Fibroblast of skin of abdomen (primary cell): ENCODE data around the gene MFRP.

Source experiments
- DNase-seq: peaks from one replicate; pipeline ENCODE4 v3.0.0-alpha.2; 2013

The MFRP gene

DNA sequence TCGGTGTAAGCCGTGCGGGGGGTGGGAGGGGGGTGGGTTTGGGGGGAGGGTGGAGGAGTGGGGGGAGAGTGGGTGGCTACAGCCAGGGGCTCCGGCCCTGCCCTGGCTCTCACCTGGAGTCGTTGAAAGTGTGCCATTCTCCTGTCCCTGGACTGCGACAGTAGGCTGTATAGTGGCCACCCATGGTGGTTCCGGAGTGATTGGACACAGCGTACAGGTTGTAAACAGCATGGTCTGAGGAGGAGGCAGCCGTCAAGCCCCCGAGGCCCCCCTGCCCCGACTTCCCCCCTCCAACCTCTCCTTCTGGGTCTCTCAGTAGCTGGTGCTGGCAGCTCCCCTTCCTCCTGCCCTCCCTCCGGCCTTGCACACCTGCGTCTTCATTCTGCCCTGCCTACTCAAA, 10.6 kb upstream of the MFRP start:
- DNase-seq: no peak

DNA sequence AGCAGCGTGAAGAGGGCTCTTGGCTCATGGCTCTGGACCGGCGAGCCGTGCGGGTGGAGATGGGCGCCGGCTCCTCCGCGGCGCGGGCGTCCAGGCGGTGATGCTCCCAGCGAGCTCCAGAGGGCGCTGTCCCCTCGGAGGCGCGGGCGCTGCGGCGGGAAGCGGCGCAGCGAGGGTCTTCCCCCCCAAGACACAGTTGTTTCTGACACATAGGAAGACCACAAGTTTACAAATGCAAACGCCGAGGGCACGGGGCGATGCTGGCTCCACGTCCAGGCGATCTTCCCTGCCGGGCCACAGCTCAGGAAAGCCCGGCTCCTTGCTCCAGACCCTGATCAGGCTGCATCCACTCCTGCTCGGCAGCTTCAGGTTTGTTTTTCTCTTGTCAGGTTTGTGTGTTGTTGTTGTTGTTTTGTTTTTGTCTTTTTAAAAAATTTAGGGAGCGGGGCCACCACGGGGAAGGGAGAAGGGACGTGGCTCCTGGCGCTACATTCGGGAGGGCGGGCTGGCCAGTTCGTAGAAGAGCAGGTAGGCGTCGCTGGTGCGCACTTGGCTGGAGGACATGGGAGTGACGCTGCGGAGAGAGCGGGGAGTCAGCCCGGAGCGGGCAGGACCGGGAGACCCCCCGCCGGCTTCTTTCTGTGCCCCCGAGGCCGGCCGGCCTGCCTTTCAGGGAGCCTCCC, 10.0 kb upstream of the MFRP start:
- DNase-seq: peak; percentile 72

DNA sequence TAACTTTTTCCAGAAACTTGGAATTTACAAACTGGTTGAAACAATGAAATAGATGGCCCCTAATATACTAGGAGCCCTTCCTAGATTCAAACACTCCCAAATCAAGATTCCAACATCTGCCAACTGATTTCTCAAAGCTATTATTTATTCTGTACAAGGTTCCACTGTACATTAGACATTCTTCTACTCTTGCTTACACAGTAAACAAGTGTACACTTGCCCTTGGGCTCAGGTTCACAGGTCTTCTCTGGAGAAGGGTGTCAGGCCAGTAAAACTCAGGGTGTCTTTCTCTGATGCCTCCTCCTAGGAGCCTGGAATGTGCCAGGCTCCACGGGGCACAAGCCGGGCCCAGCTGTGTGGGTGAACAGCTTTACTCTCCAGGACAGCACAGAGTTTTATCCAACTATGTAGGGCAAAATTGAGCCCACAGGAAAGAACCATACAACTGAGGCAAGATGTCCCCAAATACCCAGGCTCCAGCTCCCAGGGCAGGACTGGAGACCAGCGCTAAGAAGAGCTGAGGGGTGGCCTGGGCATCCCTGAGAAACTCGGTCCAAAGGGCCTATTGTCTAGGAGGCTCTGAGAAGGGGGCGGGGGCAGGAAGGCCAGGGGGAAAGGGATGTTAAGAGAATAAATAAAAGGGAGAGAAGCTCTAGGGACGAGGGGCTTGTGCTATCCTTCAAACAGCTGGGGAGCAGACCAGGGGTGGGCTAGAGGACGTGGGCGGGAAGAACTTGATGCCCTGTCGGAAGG, 8.8 kb upstream of the MFRP start:
- DNase-seq: no peak

DNA sequence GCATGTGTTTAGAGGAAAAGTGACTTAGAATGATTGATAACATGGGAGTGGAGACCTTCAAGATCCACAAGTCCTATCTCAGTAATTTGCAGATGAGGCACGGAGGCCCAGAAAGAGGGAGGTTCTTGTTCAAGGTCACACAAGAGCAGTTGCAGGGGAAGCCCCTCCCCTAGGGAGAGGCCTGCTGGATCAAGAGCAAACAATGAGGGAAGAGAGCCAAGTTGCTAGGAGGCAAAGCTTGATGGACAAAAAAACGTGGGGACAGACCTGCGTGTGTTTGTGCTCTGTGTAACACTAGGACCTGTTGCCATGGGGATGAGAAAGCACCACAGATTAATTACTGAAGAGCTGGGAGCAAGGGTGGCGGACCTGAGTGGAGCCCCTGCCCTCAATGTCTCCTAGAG, 6.4 kb upstream of the MFRP start:
- no peak for DNase-seq

DNA sequence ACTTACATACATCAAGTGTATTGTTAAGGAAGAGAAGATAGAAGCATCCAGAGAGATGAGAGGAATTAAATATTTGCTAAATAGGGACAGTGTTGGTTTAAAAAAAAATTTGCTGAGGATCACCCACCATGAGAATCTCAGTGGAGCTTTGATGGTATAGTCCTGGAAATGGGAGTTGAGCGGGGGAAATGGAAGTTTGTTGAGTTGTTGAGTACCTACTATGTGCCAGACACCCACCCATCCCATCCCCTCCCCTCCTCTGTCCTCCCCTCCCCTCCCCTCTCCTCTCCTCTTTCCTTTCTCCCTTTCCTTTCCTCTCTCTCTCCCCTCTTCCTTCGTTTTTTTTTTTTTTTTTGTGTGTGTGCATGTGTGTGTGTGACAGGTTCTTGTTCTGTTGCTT, 4.7 kb upstream of the MFRP start:
- no peak for DNase-seq

DNA sequence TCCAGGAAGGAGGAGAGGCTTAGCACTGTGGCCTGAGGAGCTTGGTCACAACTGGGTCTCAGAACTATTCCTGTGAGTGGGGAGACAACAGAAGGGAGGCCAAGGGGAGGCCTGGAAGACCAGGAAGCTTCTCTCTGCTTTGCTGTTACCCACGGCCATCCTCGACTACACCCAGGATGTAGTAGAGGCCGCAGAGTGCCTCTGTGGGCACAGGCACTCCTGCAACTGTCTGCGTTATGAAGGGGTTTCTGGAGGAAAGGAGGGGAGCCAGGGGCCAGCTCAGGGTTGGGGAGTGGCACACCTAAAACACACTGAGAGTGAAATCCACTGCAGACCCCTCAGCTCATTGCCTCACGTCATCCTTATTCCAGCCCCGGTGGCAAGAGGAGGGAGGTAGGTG, 3.8 kb upstream of the MFRP start:
- DNase-seq: no peak

DNA sequence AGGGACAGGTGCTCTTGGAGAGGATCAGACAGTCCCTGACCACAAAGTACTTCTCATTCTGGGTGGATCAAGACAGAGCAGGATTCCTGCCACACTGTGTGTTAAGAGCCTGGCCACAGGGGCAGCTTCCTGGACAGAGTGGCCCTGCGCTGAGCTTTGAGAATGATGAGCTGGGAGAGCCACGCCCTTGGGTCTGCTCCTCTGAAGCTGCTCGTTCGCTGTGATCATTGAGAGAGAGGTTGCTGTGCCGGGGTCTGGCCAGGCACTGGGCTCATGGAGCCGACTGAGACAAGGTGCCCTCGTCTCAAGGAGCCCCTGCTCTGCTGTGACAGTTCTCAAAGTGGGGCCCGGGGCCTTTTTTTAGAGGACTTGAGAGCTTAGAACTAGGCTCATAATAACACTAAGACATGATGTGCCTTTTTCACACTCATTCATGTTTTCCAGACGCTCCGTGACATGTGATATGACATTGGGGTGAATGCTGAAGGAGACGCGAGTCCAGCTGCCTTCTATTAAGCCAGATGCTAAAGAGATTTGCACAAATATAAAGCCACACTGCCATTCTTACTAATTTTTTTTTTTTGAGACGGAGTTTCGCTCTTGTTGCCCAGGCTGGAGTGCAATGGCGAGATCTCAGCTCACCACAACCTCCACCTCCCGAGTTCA, 1.6 kb upstream of the MFRP start:
- no peak for DNase-seq

DNA sequence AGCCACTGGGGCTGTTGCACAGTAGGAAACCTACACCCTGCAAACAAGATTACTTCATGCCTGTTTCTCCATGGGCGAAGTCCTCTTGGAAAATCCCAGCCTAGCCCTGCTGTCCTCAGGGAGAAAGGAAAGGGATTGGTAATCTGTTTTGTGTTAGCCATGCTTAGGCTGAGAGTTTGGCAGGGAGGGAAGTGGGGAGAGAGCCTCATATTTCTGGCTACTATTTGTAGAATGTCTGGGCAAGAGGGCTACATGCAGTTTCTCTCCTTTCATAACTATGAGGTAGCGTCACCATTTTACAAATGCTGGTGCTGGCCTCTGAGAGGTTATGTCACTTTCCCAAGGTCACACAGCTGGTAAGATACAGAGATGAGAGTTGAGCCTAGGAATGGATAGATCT, 737 bp upstream of the MFRP start:
- DNase-seq: peak; percentile 80

DNA sequence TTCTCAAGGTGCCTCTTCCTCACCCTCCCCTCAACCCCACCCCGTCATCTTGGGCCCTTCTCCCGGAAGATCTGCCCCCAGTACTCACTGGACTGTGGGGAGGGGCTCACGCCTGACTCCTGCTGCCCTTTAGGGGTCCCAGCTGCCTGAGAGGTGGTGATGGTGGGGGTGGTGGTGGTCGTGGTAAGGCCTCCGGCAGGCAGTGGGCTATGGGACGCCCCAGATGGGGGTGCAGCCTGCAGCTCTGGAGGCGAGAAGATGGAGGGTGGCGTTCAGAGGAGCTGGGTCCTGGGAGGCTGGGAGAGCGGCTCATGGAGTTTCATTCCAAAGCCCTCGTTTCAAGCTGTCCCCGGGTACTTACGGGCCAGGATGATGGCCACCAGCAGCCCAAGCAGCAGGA, 820 bp downstream of the MFRP start:
- no peak for DNase-seq

DNA sequence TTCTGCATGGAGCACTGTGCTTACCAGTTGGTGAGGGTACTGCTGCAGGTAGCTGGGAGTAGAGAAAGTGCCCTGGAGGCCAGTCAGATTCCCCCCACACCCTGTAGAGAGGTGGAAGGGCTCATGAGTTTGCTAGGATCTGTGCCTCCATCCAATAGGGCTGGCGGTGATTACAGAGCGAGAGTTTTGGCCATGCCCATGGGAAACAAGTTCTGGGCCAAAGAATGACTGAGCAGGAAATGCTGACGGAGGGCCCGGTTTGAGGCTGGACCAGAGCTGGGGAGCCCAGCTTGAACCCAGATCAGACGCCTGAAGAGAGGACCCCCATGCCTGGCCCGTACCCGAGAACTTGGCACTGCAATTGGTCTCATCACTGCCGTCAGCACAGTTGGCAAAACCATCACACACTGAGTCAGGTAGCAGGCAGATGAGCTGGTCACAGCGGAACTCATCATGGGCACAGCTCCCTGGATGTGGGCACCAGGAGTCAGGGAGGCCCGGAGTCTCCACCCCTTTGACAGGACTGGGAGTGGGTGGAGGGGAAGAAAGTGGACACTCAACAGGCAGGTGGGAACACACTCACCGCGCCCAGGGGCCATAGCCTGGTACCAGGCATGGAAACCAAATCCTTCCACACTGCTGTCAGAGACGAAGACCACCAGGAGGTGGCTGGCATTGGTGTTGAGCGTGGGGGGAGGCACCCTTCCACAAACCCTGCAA, 2.1 kb downstream of the MFRP start:
- no peak for DNase-seq

DNA sequence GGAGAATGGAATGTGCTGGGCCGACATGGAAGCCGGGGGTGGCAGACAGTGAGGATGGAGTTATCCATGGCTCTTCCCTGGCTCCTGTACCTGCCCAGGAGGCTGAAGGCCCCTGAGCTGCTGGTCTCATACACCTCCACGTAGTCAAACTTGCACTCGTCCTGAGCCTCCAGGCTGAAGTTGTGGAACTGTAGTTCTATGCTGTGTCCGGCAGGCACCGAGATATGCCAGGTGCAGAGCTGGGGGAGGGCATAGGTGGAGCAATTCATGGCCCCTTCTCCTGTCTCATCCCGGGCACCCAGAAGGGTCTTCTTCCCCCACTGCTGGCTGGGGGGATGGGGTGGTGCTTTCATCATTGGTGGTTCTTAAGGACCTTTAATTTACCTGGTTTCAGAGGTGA, 2.8 kb downstream of the MFRP start:
- no peak for DNase-seq

DNA sequence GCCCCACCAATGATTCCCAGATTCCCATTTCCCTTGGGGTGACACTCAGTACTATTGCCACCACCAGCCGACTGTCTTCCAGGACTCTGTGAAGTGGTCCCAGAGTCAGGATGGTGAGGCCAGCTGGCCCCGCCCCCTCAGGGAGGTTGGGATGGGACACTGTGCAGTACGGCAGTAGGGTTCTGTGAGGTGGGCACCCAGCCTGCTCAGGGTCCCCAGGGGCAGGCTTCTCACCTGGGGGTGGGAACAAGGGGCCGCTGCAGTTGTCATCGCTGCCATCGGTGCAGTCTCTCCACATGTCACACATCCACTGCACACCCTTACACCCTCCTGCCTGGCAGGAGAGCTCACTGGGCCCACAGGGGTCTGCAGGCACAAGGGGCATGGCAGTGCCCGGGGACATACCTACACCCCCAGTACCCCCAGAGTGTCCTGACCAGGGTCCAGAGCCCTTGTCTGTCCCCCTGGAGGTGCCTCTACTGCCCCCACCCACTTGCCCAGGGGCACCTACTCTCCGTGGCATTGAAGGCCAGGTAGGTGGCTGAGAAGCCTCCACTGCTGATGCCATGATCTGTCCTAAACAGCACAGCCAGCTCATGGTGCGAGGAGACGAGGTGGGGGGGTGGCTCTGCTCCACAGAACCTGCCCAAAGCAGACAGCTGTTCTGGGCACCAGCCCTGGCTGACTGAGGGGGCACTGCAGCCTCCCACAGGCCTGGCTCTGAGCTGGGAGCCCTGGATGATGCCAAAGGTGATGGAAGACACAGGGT, 4.0 kb downstream of the MFRP start:
- no peak for DNase-seq

DNA sequence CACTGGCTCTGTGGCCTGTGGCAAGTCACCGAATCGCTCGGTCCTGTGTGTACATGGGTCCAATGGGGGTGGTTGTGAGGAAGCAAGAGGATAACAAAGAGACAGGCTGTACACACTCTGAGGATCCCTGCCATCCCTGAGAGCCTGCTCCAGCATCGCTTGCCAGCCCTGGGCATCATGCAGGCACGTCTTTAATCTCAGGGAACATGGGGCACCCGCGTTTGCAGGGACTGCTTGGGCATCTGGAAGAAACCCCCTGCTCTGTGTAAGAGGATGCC, 4.5 kb downstream of the MFRP start:
- no peak for DNase-seq

DNA sequence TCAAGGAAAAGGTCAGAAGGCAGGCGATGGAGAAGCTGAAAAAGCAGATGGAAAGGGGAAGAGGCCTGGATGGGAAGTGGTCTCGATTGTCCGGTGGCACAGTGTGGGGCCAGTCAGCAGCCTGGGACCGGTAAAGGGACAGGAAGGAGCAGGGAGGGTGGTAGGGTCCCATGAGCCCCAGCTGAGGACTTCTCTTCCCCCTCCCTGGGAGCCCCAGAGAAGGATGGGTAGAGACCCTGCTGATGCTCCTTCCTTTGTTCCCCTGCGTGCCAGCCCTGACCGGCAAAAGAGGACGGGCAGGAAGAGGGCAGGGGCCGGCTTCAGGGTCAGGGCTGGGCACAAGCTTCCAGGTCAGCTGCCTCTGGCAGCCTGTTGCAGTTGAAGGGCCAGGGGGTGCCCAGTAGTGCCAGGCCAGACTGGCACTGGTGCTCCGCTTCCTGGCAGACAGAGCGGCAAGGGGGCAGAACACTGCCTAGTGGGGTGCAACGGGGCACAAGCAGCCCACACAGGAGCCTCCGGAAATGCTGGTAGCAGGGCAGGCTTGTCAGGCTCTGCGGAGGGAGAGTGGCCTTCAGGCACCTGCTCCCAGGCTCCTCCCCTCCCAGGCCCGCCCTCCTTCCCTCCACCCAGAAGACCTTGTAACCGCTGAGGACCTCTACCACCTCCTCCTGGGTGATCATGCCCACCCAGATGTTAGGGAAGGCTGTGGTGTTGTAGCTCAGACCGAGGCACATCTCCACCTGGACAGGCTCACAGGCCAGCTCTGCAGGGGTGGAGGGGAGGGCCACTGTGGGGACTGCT, 5.1 kb downstream of the MFRP start:
- DNase-seq: no peak

DNA sequence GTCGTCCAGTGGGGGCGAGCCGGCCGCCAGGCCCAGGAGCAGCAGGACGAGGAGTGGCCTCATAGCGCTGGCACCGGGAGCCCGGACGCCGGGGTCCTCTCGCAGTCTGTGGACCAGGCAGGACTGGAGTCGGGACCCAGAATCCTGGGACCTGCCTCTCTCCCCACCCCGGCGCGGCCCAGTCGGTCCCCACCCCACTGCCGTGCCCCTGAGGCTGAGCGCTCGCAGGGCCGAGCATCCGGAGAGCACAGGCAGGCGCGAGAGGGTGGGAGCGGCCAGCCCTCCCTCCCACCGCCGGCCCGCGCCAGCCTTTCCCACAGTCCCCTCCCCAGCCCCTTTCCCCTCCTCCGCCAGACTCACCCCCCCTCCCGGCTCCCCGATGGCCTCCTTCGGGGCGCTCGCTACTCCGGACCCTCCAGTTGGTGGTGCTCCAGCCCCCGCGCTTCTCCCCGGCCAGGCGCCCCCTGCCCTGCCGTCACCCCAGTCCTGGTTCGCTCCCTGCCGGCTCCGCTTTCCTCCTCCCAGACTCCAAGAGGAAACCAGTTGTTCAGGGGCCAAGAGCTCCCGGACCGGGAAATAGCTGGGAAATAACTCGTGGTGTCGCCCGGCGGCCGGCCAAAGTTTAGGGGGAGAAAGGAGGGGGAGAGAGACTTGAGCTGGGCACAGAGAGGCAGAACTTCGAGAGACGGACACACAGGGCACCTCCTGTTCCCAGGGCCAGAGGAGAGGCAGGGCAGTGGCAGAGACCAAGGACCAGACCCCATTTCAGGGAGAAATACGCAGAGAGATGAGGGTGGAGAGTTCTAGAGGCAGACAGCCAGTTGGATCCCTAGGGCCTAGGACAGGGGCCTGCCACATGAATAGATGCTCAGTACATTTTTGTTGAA, 5.9 kb downstream of the MFRP start, which contains the start of gene C1QTNF5:
TSS of gene C1QTNF5 (minus strand) at position 549 of the 887 bp plus-strand sequence. CDS start at position 63, 486 bp downstream.
- peak; percentile 75 for DNase-seq

DNA sequence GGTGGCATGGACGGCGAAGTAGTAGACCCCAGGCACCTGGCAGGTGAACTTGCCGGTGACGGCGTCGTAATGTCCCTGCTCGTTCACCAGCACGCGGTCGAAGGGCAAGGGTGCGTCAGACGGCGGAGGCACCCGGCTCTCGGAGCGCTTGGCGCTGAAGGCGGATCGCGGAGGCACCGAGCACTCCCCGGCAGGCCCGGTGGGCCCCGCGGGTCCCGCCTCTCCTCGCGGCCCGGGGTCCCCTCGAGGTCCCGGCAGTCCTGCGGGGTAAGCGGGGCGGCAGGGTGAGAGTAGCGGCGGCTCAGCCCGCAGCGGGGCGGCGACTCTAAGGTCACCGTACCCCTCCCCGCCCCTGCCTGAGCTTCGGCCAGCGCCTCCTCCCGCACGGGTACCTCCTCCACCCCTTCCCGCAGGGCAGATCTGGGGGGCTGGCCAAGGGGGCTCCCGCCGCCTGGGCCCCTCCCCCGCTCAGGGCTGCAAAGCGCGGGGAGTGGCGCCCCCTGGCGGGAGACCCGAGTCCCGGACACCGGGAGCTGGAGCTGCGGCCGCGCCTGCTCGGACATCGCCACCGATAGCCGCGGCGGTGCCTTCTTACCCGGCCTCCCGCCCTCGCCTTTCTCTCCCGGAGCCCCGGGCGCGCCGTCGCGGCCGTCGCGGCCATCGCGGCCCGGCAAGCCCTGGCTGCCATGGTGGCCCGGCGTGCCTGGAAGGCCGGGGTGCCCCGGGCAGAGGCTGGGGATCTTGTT, 6.7 kb downstream of the MFRP start:
- DNase-seq: peak; percentile 54

DNA sequence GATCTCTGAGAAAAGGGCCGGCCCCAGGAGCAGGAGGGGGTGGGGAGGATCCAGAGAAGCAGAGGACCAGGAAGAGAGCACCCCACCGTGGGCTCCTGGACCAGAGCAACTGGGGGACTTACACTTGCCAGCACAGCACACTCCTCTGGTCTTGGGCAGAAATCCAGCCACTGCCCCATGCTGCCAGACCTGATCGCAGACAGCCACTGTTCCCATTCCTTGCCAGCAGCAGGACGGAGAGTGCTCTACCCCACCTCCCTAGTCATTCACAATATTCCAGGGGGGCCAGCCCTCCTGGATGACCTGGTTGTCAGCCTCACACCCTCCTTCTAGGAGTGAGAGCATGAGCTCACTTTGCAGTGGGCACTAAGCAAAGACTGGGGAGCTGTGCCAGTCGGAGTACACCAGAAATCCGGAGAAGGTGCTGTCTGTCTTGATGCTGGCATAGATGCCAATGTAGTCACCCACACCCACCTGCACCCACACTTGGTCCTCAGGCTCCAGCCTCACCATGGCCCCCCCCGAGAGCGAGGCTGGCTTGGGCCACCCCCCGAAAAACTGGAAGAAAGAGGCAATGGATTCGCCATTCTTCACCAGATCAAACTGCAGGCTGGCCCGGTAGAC, 7.4 kb downstream of the MFRP start:
- DNase-seq: no peak

DNA sequence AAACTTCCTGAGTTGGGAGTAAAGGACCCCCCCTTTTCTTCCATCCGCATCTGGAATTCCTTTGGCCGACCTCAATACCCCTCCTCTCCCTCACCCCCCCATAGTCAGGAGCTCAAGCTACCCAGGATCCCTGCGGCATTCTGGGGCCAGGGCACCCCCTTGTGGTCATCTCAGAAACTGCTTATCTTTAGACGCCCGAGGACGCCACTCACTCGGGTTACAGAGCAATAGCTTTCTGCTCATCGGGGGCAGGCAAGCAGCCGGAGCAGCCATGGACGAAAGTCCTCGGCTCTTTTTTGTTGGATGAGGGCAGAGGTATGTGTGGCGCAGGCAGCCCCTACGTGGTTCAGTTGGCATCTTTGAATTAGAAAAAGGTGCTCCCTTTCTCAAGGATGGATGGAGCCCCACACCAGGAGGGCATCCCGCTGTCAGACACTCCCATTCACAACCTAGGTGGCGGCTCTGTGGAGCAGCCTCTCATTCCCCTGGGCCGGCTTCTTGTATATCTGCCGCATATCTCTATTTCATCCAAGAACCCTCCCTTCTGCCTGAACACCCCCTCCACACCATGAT, 8.1 kb downstream of the MFRP start:
- DNase-seq: peak; percentile 87
